Adrenal gland (tissue), 5 donors: Measurements from ENCODE around the gene CNTNAP2.

ENCODE experiments used
- POLR2A ChIP-seq, 2 donors: fragments of 450-650 bp; IDR thresholded peaks; one replicate each; pipeline ENCODE4 v1.6.1; 2017; ENCODE audit warnings: antibody characterized with exemption in 2 of 2, mild to moderate bottlenecking in 2 of 2, moderate library complexity in 1 of 2
- TF ChIP-seq, protein P1 (sequence below), 6 experiments: fragments of 450-650 bp in 4 of 6; fragments of 200-600 bp in 2 of 6; sonication (generic) in 1 of 6; IDR thresholded peaks; 1 replicate in 5 of 6; 2 replicates in 1 of 6; pipeline versions ENCODE4 v1.5.1 to v1.8.0; 2016 to 2021; ENCODE audit warnings: antibody characterized with exemption in 6 of 6, mild to moderate bottlenecking in 2 of 6, moderate library complexity in 1 of 6
- donor health status: DM: no; HTN: no; CAD: no.

DNA sequence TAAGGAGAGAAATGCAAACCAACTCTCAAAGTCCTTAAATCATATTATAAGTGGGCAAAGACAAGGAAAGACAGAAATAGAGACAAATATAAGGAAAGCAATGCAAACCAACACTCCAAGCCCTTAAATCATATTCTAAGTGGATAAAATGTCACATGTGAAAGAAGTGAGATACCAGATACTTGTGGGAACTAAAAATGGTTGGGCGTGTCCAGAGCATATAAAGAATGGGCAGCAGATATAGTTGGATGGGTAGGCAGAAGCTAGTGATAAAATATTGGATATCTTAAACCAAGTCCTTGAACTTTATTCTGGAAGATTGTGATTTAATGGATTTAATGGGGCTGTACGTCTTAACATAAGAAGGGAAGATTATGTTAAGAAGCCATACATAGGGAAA is 1408.7 kb downstream of the CNTNAP2 start:
- TF ChIP-seq POLR2A (IDR thresholded peaks at IDR 0.05) = no peak
- TF ChIP-seq, protein P1, sequence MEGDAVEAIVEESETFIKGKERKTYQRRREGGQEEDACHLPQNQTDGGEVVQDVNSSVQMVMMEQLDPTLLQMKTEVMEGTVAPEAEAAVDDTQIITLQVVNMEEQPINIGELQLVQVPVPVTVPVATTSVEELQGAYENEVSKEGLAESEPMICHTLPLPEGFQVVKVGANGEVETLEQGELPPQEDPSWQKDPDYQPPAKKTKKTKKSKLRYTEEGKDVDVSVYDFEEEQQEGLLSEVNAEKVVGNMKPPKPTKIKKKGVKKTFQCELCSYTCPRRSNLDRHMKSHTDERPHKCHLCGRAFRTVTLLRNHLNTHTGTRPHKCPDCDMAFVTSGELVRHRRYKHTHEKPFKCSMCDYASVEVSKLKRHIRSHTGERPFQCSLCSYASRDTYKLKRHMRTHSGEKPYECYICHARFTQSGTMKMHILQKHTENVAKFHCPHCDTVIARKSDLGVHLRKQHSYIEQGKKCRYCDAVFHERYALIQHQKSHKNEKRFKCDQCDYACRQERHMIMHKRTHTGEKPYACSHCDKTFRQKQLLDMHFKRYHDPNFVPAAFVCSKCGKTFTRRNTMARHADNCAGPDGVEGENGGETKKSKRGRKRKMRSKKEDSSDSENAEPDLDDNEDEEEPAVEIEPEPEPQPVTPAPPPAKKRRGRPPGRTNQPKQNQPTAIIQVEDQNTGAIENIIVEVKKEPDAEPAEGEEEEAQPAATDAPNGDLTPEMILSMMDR (IDR thresholded peaks at IDR 0.05) = no peak
